Mesenteric fat pad (tissue), 1 donor: ENCODE measurements around the gene LARGE1. TPM values are rescaled to one million over a fixed set of nuclear protein-coding genes. Genes with fewer than 3 reads are reported as not detected.
"Not testable (repeated sequence)": the region's sequence is repeated elsewhere in the genome, so short reads cannot be mapped to it uniquely, and the experiment has no call there.

Source experiments
- DNase-seq: peaks from one replicate; pipeline ENCODE4 v3.0.0-alpha.2; 2020; ENCODE audit warnings: low spot score
- total RNA-seq: library from RNA; stranded (reverse); fragmentation: NEBNext Ultra II Directional; extraction: Animal tissue kit (Norgen Biotek cat#: 25700); gene quantifications from one replicate; pipeline ENCODE4 v1.2.1, GENCODE V29; 2021
- donor health status: DM: yes; HTN: yes; CAD: no.

The LARGE1 gene
- total RNA-seq, 1 donor from 2014 or later: 26.2 TPM

- no peak for DNase-seq
Measured at GRCh38 chr22:33492210-33492651, 428.0 kb downstream of the LARGE1 start.

DNA sequence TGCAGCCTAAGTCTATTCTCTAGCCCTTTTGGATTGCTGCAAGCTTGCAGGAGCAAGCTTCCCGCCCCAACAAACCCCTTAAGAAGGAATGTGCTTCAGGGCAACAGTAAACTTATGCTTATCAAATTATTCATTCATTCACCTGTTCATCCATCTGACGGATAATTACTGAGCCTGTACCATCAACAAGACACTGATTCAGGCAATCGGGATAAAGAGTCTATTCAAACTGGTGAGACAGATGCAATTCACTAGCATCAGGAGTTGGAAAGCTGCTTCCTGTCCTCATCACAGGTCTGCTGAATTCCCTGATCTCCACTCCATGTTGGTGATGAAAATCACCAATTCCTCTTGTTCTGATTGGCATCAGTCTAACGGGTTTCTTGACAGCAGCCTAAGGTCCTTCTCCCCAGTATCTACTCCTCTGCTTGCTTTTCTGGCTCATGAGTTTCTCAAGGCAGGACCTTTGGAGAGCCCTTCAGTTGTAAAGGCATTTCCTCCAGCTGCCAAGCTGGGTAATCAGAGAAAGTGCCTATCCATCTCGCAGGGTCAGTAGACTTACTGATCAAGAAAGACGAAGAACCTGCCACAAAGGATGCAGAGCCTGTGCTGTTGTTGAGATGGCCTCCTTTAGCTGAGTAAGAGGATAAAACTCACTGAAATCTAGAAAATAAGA is 433.1 kb downstream of the LARGE1 start:
- no peak for DNase-seq

DNA sequence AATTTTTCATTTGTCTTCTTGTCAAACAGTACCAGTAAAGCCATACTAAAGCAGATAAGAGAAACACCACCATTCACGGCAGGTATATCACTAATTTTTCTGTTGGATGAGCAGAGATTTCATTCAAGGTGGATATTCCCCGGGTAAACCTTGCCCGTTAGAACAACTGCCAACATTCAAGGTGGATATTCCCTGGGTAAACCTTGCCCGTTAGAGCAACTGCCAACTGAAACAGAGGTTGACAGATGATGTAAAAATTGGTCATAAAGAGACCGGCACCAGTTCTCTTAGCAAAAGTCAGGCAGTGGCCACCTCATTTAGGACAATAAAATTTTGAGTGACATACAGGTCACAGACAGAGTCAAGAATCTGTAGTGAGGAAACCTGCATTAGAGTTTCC is 438.7 kb downstream of the LARGE1 start:
- no peak for DNase-seq

- no peak for DNase-seq
Measured at GRCh38 chr22:33477120-33478111, 442.9 kb downstream of the LARGE1 start.

DNA sequence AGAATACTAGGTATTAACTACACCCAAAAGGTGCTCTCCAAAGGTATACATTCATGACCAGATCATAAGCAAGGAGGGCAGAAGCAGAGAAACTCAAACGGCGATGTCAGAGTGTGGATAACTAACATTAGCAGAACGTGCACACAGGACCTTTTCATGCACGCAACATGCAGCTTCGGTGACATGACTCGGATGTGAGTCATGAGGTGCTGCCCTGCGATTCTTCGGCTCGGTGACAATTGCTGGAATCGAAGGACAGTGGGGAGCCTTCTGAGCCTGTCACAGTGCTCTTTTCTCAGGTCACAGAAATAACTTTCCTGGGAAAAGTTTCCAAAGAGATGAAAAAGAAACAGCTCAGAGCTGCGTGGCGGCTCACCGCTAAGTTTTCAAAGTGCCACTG is 443.6 kb downstream of the LARGE1 start:
- DNase-seq: no peak

DNA sequence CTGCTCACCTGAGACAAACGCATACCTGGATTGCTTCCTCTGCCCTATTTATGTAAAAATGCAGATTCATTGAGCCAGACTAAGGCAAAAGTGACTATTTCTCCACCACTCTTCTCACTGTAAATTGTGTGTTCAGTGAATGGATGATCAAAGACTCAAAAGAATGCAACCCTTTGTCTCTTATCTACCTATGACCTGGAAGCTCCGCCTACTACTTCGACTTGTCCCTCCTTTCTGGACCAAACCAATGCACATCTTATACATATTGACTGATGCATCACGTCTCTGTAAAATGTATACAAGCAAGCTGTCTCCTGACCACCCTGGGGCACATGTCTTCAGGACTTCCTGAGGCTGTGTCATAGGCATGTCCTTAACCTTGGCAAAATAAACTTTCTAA is 444.1 kb downstream of the LARGE1 start:
- no peak for DNase-seq

GRCh38 chr22:33474587-33474986 is 445.7 kb downstream of the LARGE1 start:
- DNase-seq: no peak

- no peak for DNase-seq
Measured at GRCh38 chr22:33472462-33473344, 447.6 kb downstream of the LARGE1 start.

GRCh38 chr22:33470456-33470855 is 449.8 kb downstream of the LARGE1 start:
- DNase-seq: no peak

DNA sequence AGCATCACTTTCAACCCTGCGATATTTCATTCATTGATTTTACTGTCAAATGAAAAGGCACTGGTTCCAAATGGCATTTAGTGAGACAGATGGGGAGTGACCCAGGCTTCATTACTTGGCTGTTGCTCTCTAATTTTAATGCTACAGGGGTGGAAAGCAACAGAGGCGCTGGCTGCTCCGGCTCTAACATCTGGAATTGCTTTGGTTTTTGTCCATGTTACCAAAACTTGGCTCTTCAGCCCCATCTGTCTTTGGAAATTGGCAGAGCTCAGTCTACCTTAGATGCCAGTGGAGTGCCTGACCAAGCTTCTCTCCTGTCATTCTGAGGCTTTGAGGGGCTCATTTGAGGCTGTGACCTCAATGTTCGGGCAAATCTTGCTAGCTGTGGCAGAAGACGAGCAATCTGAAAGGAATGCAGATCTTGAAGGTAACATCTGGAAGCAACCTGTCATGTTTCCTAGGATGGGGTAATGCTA is 452.6 kb downstream of the LARGE1 start:
- no peak for DNase-seq

- DNase-seq: no peak
Measured at GRCh38 chr22:33467080-33467479, 453.2 kb downstream of the LARGE1 start.

DNA sequence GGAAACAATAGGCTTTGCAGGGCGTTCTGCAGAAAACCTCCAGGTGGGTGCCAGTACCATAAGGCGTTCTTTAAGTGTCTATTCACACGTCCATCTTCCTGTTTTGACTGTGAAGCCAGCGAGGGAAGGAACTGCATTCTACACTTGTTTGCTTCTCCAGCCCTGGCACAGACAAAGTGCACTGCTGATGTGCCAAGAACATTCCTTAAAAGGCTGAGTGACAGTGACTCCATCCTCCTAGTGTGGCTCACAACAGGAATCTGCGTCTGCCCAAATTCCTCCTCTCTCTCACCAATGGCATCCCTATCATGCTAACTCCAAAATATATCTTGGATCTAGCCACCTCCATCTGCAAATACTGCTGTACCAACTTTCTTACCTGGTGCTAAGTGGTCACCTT is 454.7 kb downstream of the LARGE1 start:
- no peak for DNase-seq

GRCh38 chr22:33464698-33465097 is 455.6 kb downstream of the LARGE1 start:
- no peak for DNase-seq

DNA sequence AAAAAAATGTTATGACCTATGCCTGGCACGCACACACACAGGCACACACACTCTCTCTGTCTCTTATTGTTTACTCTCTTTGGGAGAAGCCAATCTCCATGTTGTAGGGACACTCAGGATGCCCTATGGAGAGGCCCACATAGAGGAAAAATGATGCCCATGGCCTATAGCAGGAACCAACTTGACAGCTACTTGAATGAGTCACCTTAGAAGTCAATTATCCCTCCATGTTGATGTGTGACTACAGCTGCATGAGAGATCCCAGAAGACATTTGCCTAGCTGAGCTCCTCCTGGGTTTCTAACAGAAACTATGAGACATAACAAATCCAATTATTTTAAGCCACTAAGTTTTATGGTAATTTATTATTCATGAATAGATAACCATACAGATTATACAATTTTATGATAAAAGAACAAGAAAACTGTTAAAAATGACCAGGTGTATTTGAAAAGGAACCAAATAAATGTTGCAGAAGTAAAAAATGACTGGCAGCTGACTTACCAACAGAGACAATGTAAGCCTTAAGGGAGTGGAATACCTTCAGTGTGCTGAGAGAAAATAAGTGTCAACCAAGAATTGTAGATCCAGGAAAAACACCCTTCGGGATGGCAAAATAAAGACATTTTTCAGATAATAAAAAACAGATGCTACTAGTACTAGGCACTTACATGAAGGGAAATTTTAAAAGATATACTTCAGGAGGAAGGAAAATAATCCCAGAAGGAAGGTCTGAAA is 458.4 kb downstream of the LARGE1 start:
- no peak for DNase-seq

- DNase-seq: not testable (repeated sequence)
Measured at GRCh38 chr22:33461245-33461644, 459.0 kb downstream of the LARGE1 start.

- no peak for DNase-seq
Measured at GRCh38 chr22:33459137-33459536, 461.1 kb downstream of the LARGE1 start.

DNA sequence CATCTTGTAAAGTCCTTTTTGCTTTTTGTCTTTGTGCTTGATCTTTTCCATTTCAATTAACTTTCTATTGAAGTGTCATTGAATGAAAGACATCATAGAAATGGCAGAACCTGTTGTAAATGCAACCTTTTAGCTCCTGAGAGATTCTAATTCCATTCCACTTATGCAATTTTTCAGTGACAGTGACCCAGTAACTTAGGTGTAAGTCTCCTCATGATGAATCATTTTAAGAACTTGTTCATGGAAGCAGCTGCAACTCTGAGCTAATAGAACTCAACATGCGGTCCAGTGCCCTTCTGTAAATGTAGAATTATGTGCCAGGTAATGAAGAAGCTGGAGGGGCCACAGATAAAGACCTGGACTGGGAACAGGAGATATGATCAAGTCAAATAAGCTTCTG is 463.8 kb downstream of the LARGE1 start:
- no peak for DNase-seq

GRCh38 chr22:33455036-33455435 is 465.2 kb downstream of the LARGE1 start:
- no peak for DNase-seq

DNA sequence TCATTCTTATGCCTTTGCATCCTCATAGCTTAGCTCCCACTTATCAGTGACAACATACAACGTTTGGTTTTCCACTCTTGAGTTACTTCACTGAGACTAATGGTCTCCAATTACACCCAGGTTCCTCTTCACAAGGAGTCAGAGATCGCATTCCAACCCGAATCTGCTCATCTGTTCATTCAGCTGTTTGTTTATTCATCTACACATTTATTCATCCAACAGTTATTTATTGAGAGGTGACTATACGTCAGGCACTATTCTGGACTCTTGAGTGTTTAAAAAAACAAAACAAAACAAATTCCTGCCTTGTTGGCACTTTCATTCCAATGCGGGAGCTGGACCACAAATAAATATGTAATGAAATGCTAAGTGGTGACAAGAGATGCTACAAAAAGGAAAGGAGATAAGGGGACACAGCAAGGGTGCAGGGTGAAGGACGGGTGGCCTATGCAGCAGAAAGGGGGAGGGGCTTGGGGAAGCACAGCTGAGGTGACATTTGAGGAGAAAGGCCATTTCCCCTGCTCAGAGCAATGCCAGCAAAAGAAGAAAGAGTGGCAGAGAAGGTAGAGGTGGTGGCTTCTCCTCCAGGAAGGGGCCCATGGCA is 468.3 kb downstream of the LARGE1 start:
- DNase-seq: no peak

DNA sequence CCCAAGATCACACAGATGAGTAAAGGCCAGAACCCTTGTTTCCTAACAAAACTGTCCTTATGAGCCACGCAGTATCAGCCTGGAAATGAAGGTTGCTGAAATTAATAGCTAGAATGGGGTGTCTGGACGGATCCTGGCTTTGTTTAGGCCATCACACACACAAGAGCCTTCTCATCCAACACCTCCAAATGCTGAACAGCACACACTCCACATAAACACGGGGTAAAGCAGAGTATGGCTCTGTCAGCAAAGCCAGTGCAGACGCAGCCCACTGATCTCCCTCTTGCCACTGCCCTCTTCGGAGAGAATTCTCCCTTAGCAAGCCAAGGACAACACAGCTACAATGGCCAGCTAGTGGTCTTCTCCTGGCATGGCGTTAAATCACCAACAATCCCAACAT is 469.5 kb downstream of the LARGE1 start:
- DNase-seq: no peak
